ENCODE data around the gene ITGA7.

The ITGA7 gene

GRCh38 chr12:55742719-55743405 is 35.2 kb upstream of the ITGA7 start, which contains the start of gene GDF11:
TSS of gene GDF11 (plus strand) at chr12:55743122. CDS start at chr12:55743317, 195 bp downstream.
- POLR2A ChIA-PET: interaction anchor here (0.7 to 2.7 kb wide), 7 partner anchors 13 to 87 kb away, joined by 3 to 15 read pairs (median 4); partner anchors contain the start of genes DNAJC14, ORMDL2 and SARNP
- DNase-seq (ENCODE audit: extremely low spot score): peak; percentile 72
- CTCF ChIA-PET: interaction anchor here (0.9 to 1.0 kb wide), 3 partner anchors 52 to 296 kb away, joined by 3 to 5 read pairs (median 5); no protein-coding TSS in a partner anchor
- no peak for TF ChIP-seq TARDBP (IDR thresholded peaks at IDR 0.05)
- TF ChIP-seq ARNT (IDR thresholded peaks at IDR 0.05): no peak
- no peak for TF ChIP-seq FOXK2 (IDR thresholded peaks at IDR 0.05)
- peak; percentile 38; the same call in 1 of the 2 replicates for TF ChIP-seq L3MBTL2 (conservative IDR thresholded peaks at IDR 0.05)
- TF ChIP-seq ELF4 (IDR thresholded peaks at IDR 0.05): no peak

GRCh38 chr12:55741931-55742680 is 34.4 kb upstream of the ITGA7 start:
- ChIA-PET POLR2A (interaction anchor here (1.0 to 2.3 kb wide), 4 partner anchors 13 to 185 kb away, joined by 4 to 15 read pairs (median 6); partner anchors contain the start of genes DNAJC14, ORMDL2, PYM1 and SARNP), CTCF (interaction anchor here (0.6 to 1.0 kb wide), 5 partner anchors 11 to 296 kb away, joined by 3 to 5 read pairs (median 4); no protein-coding TSS in a partner anchor)
- DNase-seq (ENCODE audit: extremely low spot score): no peak
- TF ChIP-seq ELF4 (IDR thresholded peaks at IDR 0.05) (no peak), CTBP1 (IDR thresholded peaks at IDR 0.05; ENCODE audit: borderline replicate concordance) (no peak), HDGF (IDR thresholded peaks at IDR 0.05; ENCODE audit: borderline replicate concordance) (no peak), FOXM1 (IDR thresholded peaks at IDR 0.05; ENCODE audit: borderline replicate concordance) (no peak), PKNOX1 (IDR thresholded peaks at IDR 0.05) (no peak), SP1 (IDR thresholded peaks at IDR 0.05) (no peak), ZNF384 (IDR thresholded peaks at IDR 0.05) (no peak), TARDBP (IDR thresholded peaks at IDR 0.05) (no peak), FOXA1 (IDR thresholded peaks at IDR 0.05) (no peak), FOXK2 (IDR thresholded peaks at IDR 0.05) (no peak), ARNT (IDR thresholded peaks at IDR 0.05) (no peak), BHLHE40 (IDR thresholded peaks at IDR 0.05; ENCODE audit: borderline replicate concordance) (no peak), SUZ12 (IDR thresholded peaks at IDR 0.05) (no peak), L3MBTL2 (conservative IDR thresholded peaks at IDR 0.05) (no peak), LEF1 (IDR thresholded peaks at IDR 0.05; ENCODE audit: borderline replicate concordance) (no peak), NFRKB (IDR thresholded peaks at IDR 0.05) (no peak)

GRCh38 chr12:55739025-55739378 is 31.3 kb upstream of the ITGA7 start:
- CTCF ChIA-PET: interaction anchor here (0.5 to 4.5 kb wide), 20 partner anchors 8 to 955 kb away, joined by 3 to 32 read pairs (median 4); partner anchors contain the start of genes CD63, ORMDL2, RAB5B and SARNP
- POLR2A ChIA-PET: interaction anchor here (0.8 to 3.3 kb wide), 11 partner anchors 8 to 366 kb away, joined by 3 to 28 read pairs (median 3); partner anchors contain the start of genes BLOC1S1, CD63, DNAJC14 and ORMDL2
- no peak for TF ChIP-seq ZNF384 (IDR thresholded peaks at IDR 0.05)
- no peak for TF ChIP-seq LEF1 (IDR thresholded peaks at IDR 0.05; ENCODE audit: borderline replicate concordance)
- DNase-seq (ENCODE audit: extremely low spot score): no peak

- TF ChIP-seq L3MBTL2 (conservative IDR thresholded peaks at IDR 0.05): no peak
- peak; percentile 78 for TF ChIP-seq PKNOX1 (IDR thresholded peaks at IDR 0.05)
- TF ChIP-seq FOXK2 (IDR thresholded peaks at IDR 0.05): no peak
- TF ChIP-seq FOXM1 (IDR thresholded peaks at IDR 0.05; ENCODE audit: borderline replicate concordance): no peak
- no peak for TF ChIP-seq ARNT (IDR thresholded peaks at IDR 0.05)
- TF ChIP-seq BHLHE40 (IDR thresholded peaks at IDR 0.05; ENCODE audit: borderline replicate concordance): no peak
- ChIA-PET CTCF (interaction anchor here (0.5 to 4.5 kb wide), 40 partner anchors 9 to 956 kb away, joined by 3 to 32 read pairs (median 4); partner anchors contain the start of genes BLOC1S1, CD63, DNAJC14 and MMP19), POLR2A (interaction anchor here (0.6 to 3.3 kb wide), 15 partner anchors 9 to 367 kb away, joined by 3 to 28 read pairs (median 3); partner anchors contain the start of genes BLOC1S1, CD63, DNAJC14 and ORMDL2)
- peak; percentile 76 for DNase-seq (ENCODE audit: extremely low spot score)
Measured at GRCh38 chr12:55738123-55739024, 30.7 kb upstream of the ITGA7 start.

GRCh38 chr12:55737581-55738122 is 29.9 kb upstream of the ITGA7 start:
- POLR2A ChIA-PET: interaction anchor here (0.6 to 3.3 kb wide), 13 partner anchors 8 to 309 kb away, joined by 3 to 28 read pairs (median 3); partner anchors contain the start of genes BLOC1S1, CD63, DNAJC14 and ORMDL2
- CTCF ChIA-PET: interaction anchor here (0.6 to 4.5 kb wide), 37 partner anchors 8 to 361 kb away, joined by 3 to 32 read pairs (median 4); partner anchors contain the start of genes BLOC1S1, CD63, DNAJC14 and MMP19
- TF ChIP-seq ARNT (IDR thresholded peaks at IDR 0.05) (no peak), ELF4 (IDR thresholded peaks at IDR 0.05) (no peak), BHLHE40 (IDR thresholded peaks at IDR 0.05; ENCODE audit: borderline replicate concordance) (no peak), L3MBTL2 (conservative IDR thresholded peaks at IDR 0.05) (no peak), FOXM1 (IDR thresholded peaks at IDR 0.05; ENCODE audit: borderline replicate concordance) (no peak), SP1 (IDR thresholded peaks at IDR 0.05) (no peak), FOXK2 (IDR thresholded peaks at IDR 0.05) (no peak), PKNOX1 (IDR thresholded peaks at IDR 0.05) (no peak), CTBP1 (IDR thresholded peaks at IDR 0.05; ENCODE audit: borderline replicate concordance) (no peak)
- DNase-seq (ENCODE audit: extremely low spot score): no peak

Measured in HEK293T (cell line).